ENCODE data around the gene DNAAF5. TPM values are rescaled to one million over a fixed set of nuclear protein-coding genes. Genes with fewer than 3 reads are reported as not detected.

The DNAAF5 gene
- total RNA-seq, 4 donors from 2014 or later, result 5.6 to 34.3 (median 13.3) TPM

GRCh38 chr7:818031-818699 lies 91.7 kb downstream of the DNAAF5 start:
- Histone ChIP-seq H3K27me3 (no peaks in the 10 kb centered on the region), H3K4me3 (peak overlapping the region; percentile 73 to 89), H3K4me1 (peaks cover 0 to 10% of the 10 kb centered on the region in 2 donors), H3K27ac (peak overlapping the region in 1 of 2 donors; percentile 97), H3K9me3 (no peaks in the 10 kb centered on the region), H3K36me3 (no peaks in the 10 kb centered on the region)
- no peak for DNase-seq
- TF ChIP-seq, protein P1, sequence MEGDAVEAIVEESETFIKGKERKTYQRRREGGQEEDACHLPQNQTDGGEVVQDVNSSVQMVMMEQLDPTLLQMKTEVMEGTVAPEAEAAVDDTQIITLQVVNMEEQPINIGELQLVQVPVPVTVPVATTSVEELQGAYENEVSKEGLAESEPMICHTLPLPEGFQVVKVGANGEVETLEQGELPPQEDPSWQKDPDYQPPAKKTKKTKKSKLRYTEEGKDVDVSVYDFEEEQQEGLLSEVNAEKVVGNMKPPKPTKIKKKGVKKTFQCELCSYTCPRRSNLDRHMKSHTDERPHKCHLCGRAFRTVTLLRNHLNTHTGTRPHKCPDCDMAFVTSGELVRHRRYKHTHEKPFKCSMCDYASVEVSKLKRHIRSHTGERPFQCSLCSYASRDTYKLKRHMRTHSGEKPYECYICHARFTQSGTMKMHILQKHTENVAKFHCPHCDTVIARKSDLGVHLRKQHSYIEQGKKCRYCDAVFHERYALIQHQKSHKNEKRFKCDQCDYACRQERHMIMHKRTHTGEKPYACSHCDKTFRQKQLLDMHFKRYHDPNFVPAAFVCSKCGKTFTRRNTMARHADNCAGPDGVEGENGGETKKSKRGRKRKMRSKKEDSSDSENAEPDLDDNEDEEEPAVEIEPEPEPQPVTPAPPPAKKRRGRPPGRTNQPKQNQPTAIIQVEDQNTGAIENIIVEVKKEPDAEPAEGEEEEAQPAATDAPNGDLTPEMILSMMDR (IDR thresholded peaks at IDR 0.05), result peak in 3 of 4 experiments; percentile 16 to 34 (median 17)
- TF ChIP-seq POLR2A (IDR thresholded peaks at IDR 0.05), result no peak
- intact Hi-C loops (cut with DNase I; ENCODE audit: low total_unique reads), result no loop called here

- H3K36me3 ChIP-seq, result no peaks in the 10 kb centered on the region
- H3K27ac ChIP-seq, result peak overlapping the region in 1 of 2 donors; percentile 99
- DNase-seq, result no peak
- intact Hi-C loops (cut with DNase I; ENCODE audit: low total_unique reads), result no loop called here
- no peak overlapping the region for H3K4me3 ChIP-seq
- H3K9me3 ChIP-seq, result no peaks in the 10 kb centered on the region
- peaks cover 0 to 14% of the 10 kb centered on the region in 2 donors for H3K4me1 ChIP-seq
- no peaks in the 10 kb centered on the region for H3K27me3 ChIP-seq
- no peak for TF ChIP-seq POLR2A (IDR thresholded peaks at IDR 0.05)
These were observed 93.8 kb downstream of the DNAAF5 start for GRCh38 chr7:820341-820740.

DNA sequence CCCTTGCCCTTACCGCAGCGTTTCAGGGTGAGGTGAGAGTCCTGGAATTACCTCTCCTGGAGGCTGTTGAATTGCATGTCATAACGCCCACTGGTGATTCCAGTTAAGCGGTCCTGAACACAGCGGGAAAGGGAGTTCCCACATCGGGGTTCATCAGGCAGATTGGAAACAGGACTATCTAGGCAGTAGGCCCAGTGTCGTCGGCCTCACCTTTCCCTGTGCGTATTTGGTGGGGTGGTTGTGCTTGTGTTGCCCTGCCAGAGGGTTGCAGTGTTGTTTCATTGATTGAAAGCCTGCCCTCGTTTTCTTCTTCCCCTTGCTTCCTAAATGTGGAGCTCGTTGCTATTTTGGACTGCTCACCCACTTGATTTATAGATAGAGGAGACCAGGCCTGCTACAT lies 95.2 kb downstream of the DNAAF5 start:
- TF ChIP-seq, protein P1 (IDR thresholded peaks at IDR 0.05), result peak in 2 of 4 experiments; percentile 34 to 44
- TF ChIP-seq POLR2A (IDR thresholded peaks at IDR 0.05), result no peak
- H3K9me3 ChIP-seq, result no peaks in the 10 kb centered on the region
- H3K27ac ChIP-seq, result peak overlapping the region; percentile 80 to 99
- H3K4me3 ChIP-seq, result no peak overlapping the region
- H3K4me1 ChIP-seq, result peaks cover 0 to 14% of the 10 kb centered on the region in 2 donors
- intact Hi-C loops (cut with DNase I; ENCODE audit: low total_unique reads), result no loop called here
- no peaks in the 10 kb centered on the region for H3K36me3 ChIP-seq
- no peaks in the 10 kb centered on the region for H3K27me3 ChIP-seq
- peak in 1 of 2 donors; percentile 56 for DNase-seq

DNA sequence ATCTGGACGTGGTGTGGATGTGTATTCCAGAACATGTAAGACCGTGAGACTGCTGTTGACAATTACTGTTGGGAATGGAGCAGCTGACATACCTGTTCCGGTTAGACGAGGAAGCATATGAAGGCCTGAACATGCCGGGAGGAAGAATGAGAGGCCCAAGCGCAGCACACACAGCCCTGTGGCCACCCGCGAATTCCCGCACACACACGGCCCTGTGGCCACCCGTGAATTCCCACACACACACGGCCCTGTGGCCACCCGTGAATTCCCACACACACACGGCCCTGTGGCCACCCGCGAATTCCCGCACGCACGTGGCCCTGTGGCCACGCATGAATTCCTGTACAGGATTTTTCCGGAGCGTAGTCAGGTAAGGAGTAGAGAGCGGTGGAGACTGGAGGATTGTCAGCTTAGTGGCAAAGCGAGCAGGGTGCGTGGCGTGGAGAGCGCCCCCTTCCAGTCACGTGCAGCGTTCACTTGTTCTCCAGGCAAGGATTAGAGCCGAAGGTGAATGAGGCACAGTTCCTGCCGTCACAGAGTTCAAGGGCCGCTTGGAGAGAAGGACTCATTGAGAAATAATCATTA lies 96.3 kb downstream of the DNAAF5 start:
- Histone ChIP-seq H3K9me3 (no peaks in the 10 kb centered on the region), H3K4me3 (no peak overlapping the region), H3K36me3 (no peaks in the 10 kb centered on the region), H3K27ac (peak overlapping the region; percentile 80 to 99), H3K27me3 (no peaks in the 10 kb centered on the region), H3K4me1 (peaks cover 0 to 14% of the 10 kb centered on the region in 2 donors)
- intact Hi-C loops (cut with DNase I; ENCODE audit: low total_unique reads), result no loop called here
- no peak for DNase-seq
- TF ChIP-seq, protein P1 (IDR thresholded peaks at IDR 0.05), result no peak
- TF ChIP-seq POLR2A (IDR thresholded peaks at IDR 0.05), result no peak

GRCh38 chr7:823649-824048 lies 97.2 kb downstream of the DNAAF5 start:
- DNase-seq, result no peak
- no peak for TF ChIP-seq POLR2A (IDR thresholded peaks at IDR 0.05)
- TF ChIP-seq, protein P1 (IDR thresholded peaks at IDR 0.05), result no peak
- no peak overlapping the region for H3K4me3 ChIP-seq
- peaks cover 0 to 14% of the 10 kb centered on the region in 2 donors for H3K4me1 ChIP-seq
- H3K27ac ChIP-seq, result peak overlapping the region; percentile 80 to 99
- H3K9me3 ChIP-seq, result no peaks in the 10 kb centered on the region
- intact Hi-C loops (cut with DNase I; ENCODE audit: low total_unique reads), result no loop called here
- H3K36me3 ChIP-seq, result no peaks in the 10 kb centered on the region
- no peaks in the 10 kb centered on the region for H3K27me3 ChIP-seq

Data from uterus (tissue), 4 donors.